Caco-2 (cell line): ENCODE results near the gene ANKRA2. TPM values are rescaled to one million over a fixed set of nuclear protein-coding genes. Genes with fewer than 3 reads are reported as not detected.
A peak's percentile ranks its signal among the peaks of the same experiment; 100 is the strongest.

Experiments used
- BruUV-seq: library from RNA; stranded (reverse); fragments of 400-500 nt; replicated peaks from 2 replicates; lab custom pipeline; 2021; lab: Mats Ljungman, UMichigan
- CTCF ChIA-PET: fragments of 300-600 bp; sonication (Branson Sonifier 250); formaldehyde crosslinking; loops from one replicate; lab custom pipeline; 2022; ENCODE audit warnings: antibody characterized with exemption; lab: Charles Lee
- POLR2A ChIA-PET: fragments of 300-600 bp; sonication (Branson Sonifier 250); formaldehyde crosslinking; loops from one replicate; lab custom pipeline; 2022; ENCODE audit warnings: antibody characterized with exemption; lab: Charles Lee
- DNase-seq, 2 experiments: peaks; one replicate each; pipeline versions ENCODE4 v3.0.0 to v3.0.0-alpha.2; 2020 to 2022
- H3K27me3 ChIP-seq: replicated peaks from 2 replicates; pipeline ENCODE4 v1.6.0; 2011; ENCODE audit warnings: low read length; ENCODE audit not compliant: control insufficient read depth, insufficient read depth
- H3K36me3 ChIP-seq: 2 replicates; pipeline ENCODE4 v1.5.1; 2011; ENCODE audit warnings: low read length; ENCODE audit not compliant: control insufficient read depth, insufficient read depth
- H3K4me1 ChIP-seq: fragments of 250-450 bp; sonication (Bioruptor Pico); 2 replicates; pipeline ENCODE4 v1.5.1; 2020; ENCODE audit warnings: mild to moderate bottlenecking
- H3K4me3 ChIP-seq: 2 replicates; pipeline ENCODE4 v1.5.1; 2011; ENCODE audit warnings: low read depth, mild to moderate bottlenecking, control low read depth, low read length
- H3K9me3 ChIP-seq: fragments of 250-450 bp; sonication (Bioruptor Pico); 2 replicates; pipeline ENCODE4 v1.5.1; 2020; ENCODE audit warnings: mild to moderate bottlenecking, moderate library complexity
- H3K27ac Mint-ChIP-seq: one replicate; pipeline ENCODE4 v1.8.0; 2022; ENCODE audit warnings: mixed read lengths; ENCODE audit not compliant: unreplicated experiment
- H3K27me3 Mint-ChIP-seq: one replicate; pipeline ENCODE4 v1.8.0; 2022; ENCODE audit warnings: mixed read lengths; ENCODE audit not compliant: insufficient read depth, unreplicated experiment
- H3K36me3 Mint-ChIP-seq: one replicate; pipeline ENCODE4 v1.8.0; 2022; ENCODE audit warnings: mild to moderate bottlenecking, mixed read lengths; ENCODE audit not compliant: insufficient read depth, unreplicated experiment
- H3K4me1 Mint-ChIP-seq: one replicate; pipeline ENCODE4 v1.8.0; 2022; ENCODE audit warnings: low read depth, mixed read lengths; ENCODE audit not compliant: unreplicated experiment
- H3K4me3 Mint-ChIP-seq: one replicate; pipeline ENCODE4 v1.8.0; 2022; ENCODE audit warnings: mild to moderate bottlenecking, moderate library complexity, mixed read lengths; ENCODE audit not compliant: unreplicated experiment
- H3K9me3 Mint-ChIP-seq: one replicate; pipeline ENCODE4 v1.8.0; 2022; ENCODE audit warnings: mixed read lengths; ENCODE audit not compliant: unreplicated experiment
- CTCF ChIP-seq, 2 experiments: fragments of 200-600 bp in 1 of 2; IDR thresholded peaks; 1 replicate in 1 of 2; 2 replicates in 1 of 2; pipeline versions ENCODE4 v1.5.1 to v1.8.0; 2011 to 2022; ENCODE audit warnings: antibody characterized with exemption in 1 of 2, control low read depth in 1 of 2, inconsistent platforms in 1 of 2, low read depth in 1 of 2, low read length in 1 of 2, mild to moderate bottlenecking in 1 of 2, moderate library complexity in 1 of 2; ENCODE audit not compliant: insufficient read depth in 1 of 2, severe bottlenecking in 1 of 2, unreplicated experiment in 1 of 2
- intact Hi-C: fragments of 100-400 bp; cut with micrococcal nuclease; formaldehyde crosslinking; loops from one replicate; pipeline ENCODE4 v1.10.0; 2022; ENCODE audit not compliant: unreplicated experiment
- total RNA-seq: library from RNA; stranded (reverse); gene quantifications from 2 replicates; pipeline ENCODE4 v1.2.3, GENCODE V29; 2022

ANKRA2 gene
- total RNA-seq, 1 experiment from 2014 or later = 10.2 TPM

DNA sequence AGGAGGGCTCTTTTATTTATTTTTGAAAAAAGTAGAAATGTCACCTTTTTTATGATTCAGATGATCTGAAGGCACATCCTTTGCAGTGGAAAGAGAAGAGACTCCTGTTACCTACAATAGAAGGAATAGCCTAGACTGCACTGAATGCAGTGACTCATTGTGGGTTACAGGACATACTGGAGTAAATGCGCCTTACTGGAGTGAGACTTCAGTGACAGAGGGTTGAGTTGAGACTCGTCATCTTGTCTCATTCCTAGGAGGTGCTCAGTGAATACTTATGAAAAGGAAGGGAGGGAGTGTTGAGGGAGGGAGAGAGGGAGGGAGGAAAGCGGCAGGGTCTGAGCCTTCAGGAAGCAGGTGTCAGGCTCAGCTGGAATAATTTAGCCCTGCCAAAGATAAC is 25.2 kb downstream of the ANKRA2 start:
- no peaks in the 10 kb centered on the region for H3K36me3 ChIP-seq
- intact Hi-C loops = no loop called here
- peaks cover 4% of the 10 kb centered on the region for H3K36me3 Mint-ChIP-seq
- peak overlapping the region; percentile 56 for H3K27ac Mint-ChIP-seq
- H3K9me3 ChIP-seq = no peaks in the 10 kb centered on the region
- CTCF ChIA-PET = no interaction called here
- H3K27me3 Mint-ChIP-seq = no peaks in the 10 kb centered on the region
- peaks cover 26% of the 10 kb centered on the region for H3K4me1 ChIP-seq
- H3K9me3 Mint-ChIP-seq = peaks cover 6% of the 10 kb centered on the region
- H3K4me3 Mint-ChIP-seq = no peak overlapping the region
- no TSS peak for BruUV-seq
- no peak for TF ChIP-seq CTCF (IDR thresholded peaks at IDR 0.05; ENCODE audit: insufficient read depth in 1 of 2, low read depth in 1 of 2, low read length in 1 of 2, severe bottlenecking in 1 of 2, unreplicated experiment in 1 of 2)
- POLR2A ChIA-PET = no interaction called here
- DNase-seq = no peak
- no peaks in the 10 kb centered on the region for H3K27me3 ChIP-seq
- H3K4me1 Mint-ChIP-seq = peaks cover 24% of the 10 kb centered on the region
- H3K4me3 ChIP-seq = no peak overlapping the region

- POLR2A ChIA-PET = no interaction called here
- intact Hi-C loops = loop anchor here (5.0 kb wide), 1 partner anchor 87 kb away; no protein-coding TSS in a partner anchor
- BruUV-seq = no TSS peak
Measured at GRCh38 chr5:73539730-73540129, 25.7 kb downstream of the ANKRA2 start.

DNA sequence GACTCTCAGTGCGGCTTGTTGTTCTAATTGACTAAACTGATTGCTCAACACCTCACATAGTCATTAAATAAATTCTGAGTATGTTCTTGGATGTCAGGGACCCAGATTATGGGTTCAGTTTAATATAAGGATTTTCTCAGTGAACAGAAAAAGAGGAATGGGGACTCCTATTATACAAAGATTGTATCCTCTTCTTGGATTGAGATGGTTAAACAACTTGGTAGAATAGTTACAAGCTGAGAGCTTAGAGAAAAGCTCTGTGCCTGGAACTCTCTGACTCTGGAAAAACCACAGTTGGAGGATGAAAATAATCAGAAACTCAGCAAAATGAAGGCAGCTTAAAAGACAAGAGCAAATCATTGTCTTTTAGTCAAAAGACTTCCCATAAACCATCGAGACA is 30.5 kb downstream of the ANKRA2 start:
- H3K4me3 Mint-ChIP-seq = no peak overlapping the region
- BruUV-seq = no TSS peak
- no peaks in the 10 kb centered on the region for H3K9me3 ChIP-seq

More at GRCh38 chr5:73539730-73540129, 25.7 kb downstream of the ANKRA2 start:
- Mint-ChIP-seq H3K4me3 (no peak overlapping the region), H3K9me3 (peaks cover 9% of the 10 kb centered on the region), H3K27me3 (no peaks in the 10 kb centered on the region), H3K4me1 (peaks cover 21% of the 10 kb centered on the region), H3K36me3 (peaks cover 3% of the 10 kb centered on the region), H3K27ac (no peak overlapping the region)
- H3K4me3 ChIP-seq = no peak overlapping the region
- CTCF ChIA-PET = interaction anchor here (0.7 kb wide), 1 partner anchor 418 kb away, joined by 4 read pairs; no protein-coding TSS in a partner anchor
- TF ChIP-seq CTCF (IDR thresholded peaks at IDR 0.05; ENCODE audit: insufficient read depth in 1 of 2, low read depth in 1 of 2, low read length in 1 of 2, severe bottlenecking in 1 of 2, unreplicated experiment in 1 of 2) = no peak
- DNase-seq = no peak
- no peaks in the 10 kb centered on the region for H3K27me3 ChIP-seq
- peaks cover 22% of the 10 kb centered on the region for H3K4me1 ChIP-seq
- no peaks in the 10 kb centered on the region for H3K9me3 ChIP-seq
- no peaks in the 10 kb centered on the region for H3K36me3 ChIP-seq

More for the DNA sequence above, 30.5 kb downstream of the ANKRA2 start:
- Histone ChIP-seq H3K27me3 (no peaks in the 10 kb centered on the region), H3K4me1 (no peaks in the 10 kb centered on the region), H3K4me3 (no peak overlapping the region), H3K36me3 (no peaks in the 10 kb centered on the region)
- intact Hi-C loops = loop anchor here (5.0 kb wide), 1 partner anchor 83 kb away; no protein-coding TSS in a partner anchor
- no peak for DNase-seq
- Mint-ChIP-seq H3K4me1 (no peaks in the 10 kb centered on the region), H3K27me3 (no peaks in the 10 kb centered on the region), H3K36me3 (no peaks in the 10 kb centered on the region), H3K27ac (no peak overlapping the region), H3K9me3 (peaks cover 27% of the 10 kb centered on the region)
- ChIA-PET CTCF (interaction anchor here (1.0 kb wide), 1 partner anchor 14 kb away, joined by 3 read pairs; no protein-coding TSS in a partner anchor), POLR2A (interaction anchor here (0.5 kb wide), 1 partner anchor 1207 kb away, joined by 4 read pairs; no protein-coding TSS in a partner anchor)
- no peak for TF ChIP-seq CTCF (IDR thresholded peaks at IDR 0.05; ENCODE audit: insufficient read depth in 1 of 2, low read depth in 1 of 2, low read length in 1 of 2, severe bottlenecking in 1 of 2, unreplicated experiment in 1 of 2)
